ENCODE measurements around the gene CDCA5.
A peak's percentile ranks its signal among the peaks of the same experiment; 100 is the strongest.

Gene CDCA5

GRCh38 chr11:65040847-65041622, 42.8 kb downstream of the CDCA5 start, which contains the start of gene SAC3D1:
TSS of gene SAC3D1 (plus strand) at chr11:65041210. CDS start at chr11:65041293, 83 bp downstream.
- peak within 1 kb of the TSS; percentile 97 for H3K4me3 ChIP-seq
- no peak for TF ChIP-seq CTCF (IDR thresholded peaks at IDR 0.05)
- peak within 1 kb of the TSS; percentile 53 to 98 for H3K27ac ChIP-seq
- DNase-seq (ENCODE audit: low spot score) = peak; percentile 91

GRCh38 chr11:65040520-65040846, 43.4 kb downstream of the CDCA5 start:
- DNase-seq (ENCODE audit: low spot score) = no peak
- H3K27ac ChIP-seq = peak overlapping the region; percentile 53 to 98
- no peak for TF ChIP-seq CTCF (IDR thresholded peaks at IDR 0.05)
- H3K4me3 ChIP-seq = peak overlapping the region; percentile 97

DNA sequence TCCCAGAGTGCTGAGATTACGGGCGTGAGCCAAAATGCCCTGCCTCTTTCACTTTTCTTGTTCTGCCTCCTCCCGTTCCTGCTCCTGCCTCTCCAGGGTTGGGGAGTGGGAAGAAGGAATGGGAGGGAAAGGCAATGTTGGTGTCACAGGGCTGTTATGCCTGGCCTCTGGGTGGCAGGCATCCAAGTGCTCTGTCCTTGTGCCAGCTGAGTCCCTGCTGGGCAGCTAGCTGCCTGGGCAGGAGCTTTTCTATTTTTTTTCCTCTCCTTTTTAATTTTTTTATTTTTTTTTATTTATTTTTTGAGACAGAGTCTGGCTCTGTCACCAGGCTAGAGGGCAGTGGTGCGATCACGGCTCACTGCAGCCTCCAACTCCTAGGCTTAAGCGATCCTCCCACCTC, 46.9 kb downstream of the CDCA5 start:
- H3K4me3 ChIP-seq = no peak overlapping the region
- peak overlapping the region in 1 of 2 donors; percentile 43 for H3K27ac ChIP-seq
- DNase-seq (ENCODE audit: low spot score) = no peak
- no peak for TF ChIP-seq CTCF (IDR thresholded peaks at IDR 0.05)

DNA sequence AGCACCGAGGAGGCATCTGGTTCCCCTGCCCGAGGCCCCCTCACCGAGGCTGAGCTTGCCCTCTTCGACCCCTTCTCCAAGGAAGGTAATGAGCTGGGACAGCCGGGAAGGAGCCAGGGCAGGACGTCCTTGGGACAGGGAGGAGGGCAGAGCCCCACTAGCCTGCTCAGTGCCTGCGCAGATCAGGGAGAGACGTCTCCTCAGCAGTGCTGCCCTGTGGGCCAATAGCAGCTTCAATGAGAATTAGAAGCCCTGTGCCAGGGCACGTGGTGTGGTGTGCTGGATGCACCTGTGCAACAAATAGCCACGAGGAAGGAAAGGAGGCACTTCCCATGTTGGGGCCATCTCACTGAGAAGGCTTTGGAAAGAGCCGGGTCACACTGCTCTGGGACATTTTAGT, 48.3 kb downstream of the CDCA5 start:
- DNase-seq (ENCODE audit: low spot score) = no peak
- no peak for TF ChIP-seq CTCF (IDR thresholded peaks at IDR 0.05)
- no peak overlapping the region for H3K27ac ChIP-seq
- H3K4me3 ChIP-seq = no peak overlapping the region

GRCh38 chr11:65034423-65034822, 49.4 kb downstream of the CDCA5 start:
- no peak overlapping the region for H3K27ac ChIP-seq
- no peak for DNase-seq (ENCODE audit: low spot score)
- H3K4me3 ChIP-seq = no peak overlapping the region

GRCh38 chr11:65032216-65032615, 51.6 kb downstream of the CDCA5 start:
- no peak for TF ChIP-seq CTCF (IDR thresholded peaks at IDR 0.05)
- Histone ChIP-seq H3K4me3 (no peak overlapping the region), H3K27ac (no peak overlapping the region)
- DNase-seq (ENCODE audit: low spot score) = no peak

More at GRCh38 chr11:65034423-65034822, 49.4 kb downstream of the CDCA5 start:
- TF ChIP-seq CTCF (IDR thresholded peaks at IDR 0.05) = no peak

Data from coronary artery (tissue), 2 donors.